B cell (primary cell): ENCODE data around the gene STX8. TPM values are rescaled to one million over a fixed set of nuclear protein-coding genes. Genes with fewer than 3 reads are reported as not detected.

Experiments used
- ATAC-seq: fragments of 200-7000 bp; cut with Tn5 transposase; one replicate; pipeline ENCODE4 v1.10.0; 2021; ENCODE audit warnings: low read depth, mild to moderate bottlenecking, moderate number of reproducible peaks, moderate library complexity
- CTCF ChIA-PET: fragments of 350-600 bp; sonication (Branson Sonifier 250); formaldehyde crosslinking; loops from one replicate; lab custom pipeline; 2021; ENCODE audit warnings: antibody characterized with exemption, inconsistent platforms; lab: Charles Lee
- POLR2A ChIA-PET: fragments of 350-600 bp; sonication (Branson Sonifier 250); formaldehyde crosslinking; loops from one replicate; lab custom pipeline; 2021; ENCODE audit warnings: antibody characterized with exemption; lab: Charles Lee
- DNase-seq: peaks from one replicate; pipeline ENCODE4 v3.0.0; 2013
- H2AFZ ChIP-seq: 2 replicates; pipeline ENCODE4 v1.6.1; 2012; ENCODE audit warnings: mild to moderate bottlenecking, low read depth, low read length; ENCODE audit not compliant: insufficient read depth, poor library complexity, severe bottlenecking
- H3K27ac ChIP-seq, 2 donors: 1 replicate in 1 of 2; 2 replicates in 1 of 2; pipeline ENCODE4 v1.5.1; 2012 to 2013; ENCODE audit warnings: low read length in 2 of 2, mild to moderate bottlenecking in 2 of 2, moderate library complexity in 1 of 2
- H3K27me3 ChIP-seq, 4 experiments: fragments of 200-600 bp in 1 of 4; sonication (generic) in 1 of 4; replicated peaks in 1 of 4; 1 replicate in 2 of 4; 2 replicates in 2 of 4; pipeline versions ENCODE4 v1.6.1 to v1.7.0; 2013 to 2016; ENCODE audit warnings: low read length in 3 of 4, mild to moderate bottlenecking in 2 of 4, mixed read lengths in 1 of 4, moderate library complexity in 1 of 4; ENCODE audit not compliant: insufficient read depth in 4 of 4, control insufficient read depth in 3 of 4; ENCODE audit errors: control extremely low read depth in 1 of 4
- H3K36me3 ChIP-seq, 2 experiments: replicated peaks in 1 of 2; 1 replicate in 1 of 2; 2 replicates in 1 of 2; pipeline versions ENCODE4 v1.6.1 to v1.7.1; 2013; ENCODE audit warnings: low read length in 1 of 2; ENCODE audit not compliant: insufficient read depth in 2 of 2, control insufficient read depth in 1 of 2; ENCODE audit errors: control extremely low read depth in 1 of 2, extremely low read depth in 1 of 2
- H3K4me1 ChIP-seq, 2 donors: fragments of 200-600 bp in 1 of 2; sonication (generic) in 1 of 2; 1 replicate in 1 of 2; 2 replicates in 1 of 2; pipeline versions ENCODE4 v1.5.1 to v1.6.1; 2013 to 2017; ENCODE audit warnings: low read length in 2 of 2; ENCODE audit not compliant: control insufficient read depth in 2 of 2, insufficient read depth in 2 of 2
- H3K4me2 ChIP-seq: replicated peaks from 2 replicates; pipeline ENCODE3; 2012; ENCODE audit warnings: mild to moderate bottlenecking, low read depth, low read length; ENCODE audit not compliant: poor library complexity, severe bottlenecking
- H3K4me3 ChIP-seq, 5 experiments: fragments of 200-600 bp in 1 of 5; sonication (generic) in 1 of 5; 1 replicate in 3 of 5; 2 replicates in 2 of 5; pipeline versions ENCODE4 v1.5.1 to v1.7.0; 2011 to 2016; ENCODE audit warnings: low read length in 4 of 5, mild to moderate bottlenecking in 4 of 5, low read depth in 2 of 5, control low read depth in 1 of 5, moderate library complexity in 1 of 5; ENCODE audit not compliant: insufficient read depth in 1 of 5; ENCODE audit errors: control extremely low read depth in 1 of 5, extremely low read depth in 1 of 5
- H3K79me2 ChIP-seq: fragments of 200-600 bp; sonication (generic); one replicate; pipeline ENCODE4 v1.6.0; 2016; ENCODE audit warnings: low read length; ENCODE audit not compliant: control insufficient read depth, insufficient read depth
- H3K9ac ChIP-seq: fragments of 200-600 bp; sonication (generic); 2 replicates; pipeline ENCODE4 v1.6.1; 2017; ENCODE audit warnings: mild to moderate bottlenecking, low read length, moderate library complexity
- H3K9me3 ChIP-seq, 3 donors: one replicate each; pipeline versions ENCODE4 v1.6.1 to v1.7.1; 2013; ENCODE audit warnings: low read length in 2 of 3; ENCODE audit not compliant: control insufficient read depth in 2 of 3, insufficient read depth in 1 of 3; ENCODE audit errors: control extremely low read depth in 1 of 3
- H4K20me1 ChIP-seq: 2 replicates; pipeline ENCODE4 v1.6.0; 2012; ENCODE audit warnings: mild to moderate bottlenecking, low read length; ENCODE audit not compliant: insufficient read depth, control insufficient read depth, poor library complexity, severe bottlenecking
- H3K27ac Mint-ChIP-seq: one replicate; pipeline ENCODE4 v1.8.0; 2021; ENCODE audit warnings: mixed read lengths
- H3K27me3 Mint-ChIP-seq: one replicate; pipeline ENCODE4 v1.8.0; 2021; ENCODE audit warnings: mixed read lengths
- H3K4me1 Mint-ChIP-seq: one replicate; pipeline ENCODE4 v1.8.0; 2021; ENCODE audit warnings: mixed read lengths
- H3K4me3 Mint-ChIP-seq: one replicate; pipeline ENCODE4 v1.8.0; 2021; ENCODE audit warnings: mixed read lengths
- H3K9me3 Mint-ChIP-seq: one replicate; pipeline ENCODE4 v1.8.0; 2022; ENCODE audit warnings: mixed read lengths; ENCODE audit not compliant: insufficient read depth
- CTCF ChIP-seq: fragments of 200-600 bp; IDR thresholded peaks from one replicate; pipeline ENCODE4 v1.8.0; 2022; ENCODE audit warnings: antibody characterized with exemption, mild to moderate bottlenecking
- EZH2 ChIP-seq: IDR thresholded peaks from 2 replicates; pipeline ENCODE4 v1.6.1; 2012; ENCODE audit warnings: borderline replicate concordance, low read depth, mild to moderate bottlenecking, moderate library complexity, low read length; ENCODE audit not compliant: insufficient read depth, poor library complexity, severe bottlenecking
- WGBS: methylation state at CpG from one replicate; pipeline ENCODE4 v1.1.5; 2013; ENCODE audit warnings: missing lambda C conversion rate; ENCODE audit not compliant: insufficient coverage; 5-methylcytosine and 5-hydroxymethylcytosine counted together
- intact Hi-C: fragments of 100-400 bp; cut with micrococcal nuclease; formaldehyde crosslinking; loops from one replicate; pipeline ENCODE4 v1.10.0; 2022
- polyA plus RNA-seq: library from polyadenylated mRNA; depleted of rRNA; stranded (reverse); fragments of >200 nt; gene quantifications from 2 replicates; pipeline ENCODE4 v1.2.3, GENCODE V29; 2012
- total RNA-seq, 2 donors: library from RNA; stranded (reverse); fragments of 120-200 nt in 1 of 2; gene quantifications; 1 replicate in 1 of 2; 2 replicates in 1 of 2; pipeline versions ENCODE4 v1.2.3 to v1.2.4, GENCODE V29; 2013 to 2022

The STX8 gene
- total and polyA plus RNA-seq, 2 donors (not counting 1 experiment from before 2014, with no cell fraction given): 35.8 to 61.5 TPM

GRCh38 chr17:9343516-9343915, 232.1 kb downstream of the STX8 start:
- intact Hi-C loops: no loop called here
- Mint-ChIP-seq H3K4me3 (no peak overlapping the region), H3K27ac (no peak overlapping the region), H3K4me1 (peaks cover 2% of the 10 kb centered on the region), H3K27me3 (no peaks in the 10 kb centered on the region), H3K9me3 (no peaks in the 10 kb centered on the region)
- TF ChIP-seq CTCF (no peak), EZH2 (no peak)
- WGBS: no CpG with 5 or more reads among the region's 5 CpGs
- H3K9ac ChIP-seq: no peak overlapping the region
- H3K4me2 ChIP-seq: no peak overlapping the region
- no peak for DNase-seq
- no peak for ATAC-seq
- H2AFZ ChIP-seq: no peak overlapping the region
- no peaks in the 10 kb centered on the region for H3K79me2 ChIP-seq
- ChIA-PET CTCF (no interaction called here), POLR2A (no interaction called here)
- no peaks in the 10 kb centered on the region for H4K20me1 ChIP-seq
- H3K4me3 ChIP-seq: no peak overlapping the region
- H3K27me3 ChIP-seq: no peaks in the 10 kb centered on the region
- H3K36me3 ChIP-seq: no peaks in the 10 kb centered on the region
- no peaks in the 10 kb centered on the region for H3K4me1 ChIP-seq
- H3K9me3 ChIP-seq: no peaks in the 10 kb centered on the region
- H3K27ac ChIP-seq: no peak overlapping the region

DNA sequence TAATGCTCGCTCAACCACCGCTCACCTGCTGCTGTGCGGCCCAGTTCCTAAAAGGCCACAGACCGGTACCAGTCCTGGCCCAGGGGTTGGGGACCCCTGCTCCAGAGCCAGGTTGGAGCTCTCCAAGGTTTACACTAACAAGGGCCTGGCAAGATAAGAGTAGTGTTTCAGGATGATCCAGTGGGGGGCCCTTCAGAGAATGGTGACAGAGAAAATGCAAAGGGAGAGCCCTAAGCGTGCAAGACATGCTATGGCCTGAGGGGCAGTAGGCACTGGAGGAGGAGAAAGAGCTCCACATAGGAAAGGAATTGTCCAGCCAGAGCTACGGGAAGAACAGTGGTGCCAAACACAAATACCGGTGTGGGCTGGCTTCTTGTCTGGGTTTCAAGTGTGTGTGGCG, 233.4 kb downstream of the STX8 start:
- no peak overlapping the region for H3K4me3 Mint-ChIP-seq
- no peak for TF ChIP-seq EZH2
- no peak for TF ChIP-seq CTCF

More for the DNA sequence above, 233.4 kb downstream of the STX8 start:
- no peak overlapping the region for H3K4me3 ChIP-seq
- ATAC-seq (no peak), DNase-seq (no peak)
- no peak overlapping the region for H3K27ac Mint-ChIP-seq
- no peaks in the 10 kb centered on the region for H3K9me3 Mint-ChIP-seq
- no peaks in the 10 kb centered on the region for H3K36me3 ChIP-seq
- no peak overlapping the region for H2AFZ ChIP-seq
- H3K27me3 Mint-ChIP-seq: no peaks in the 10 kb centered on the region
- intact Hi-C loops: no loop called here
- ChIA-PET CTCF (interaction anchor here (0.6 kb wide), 1 partner anchor 130 kb away, joined by 3 read pairs; no protein-coding TSS in a partner anchor), POLR2A (no interaction called here)
- H3K79me2 ChIP-seq: no peaks in the 10 kb centered on the region
- peaks cover 0 to 3% (median 0%) of the 10 kb centered on the region in 3 donors for H3K9me3 ChIP-seq
- no peaks in the 10 kb centered on the region for H3K27me3 ChIP-seq
- no peaks in the 10 kb centered on the region for H3K4me1 ChIP-seq
- H4K20me1 ChIP-seq: no peaks in the 10 kb centered on the region
- peaks cover 2% of the 10 kb centered on the region for H3K4me1 Mint-ChIP-seq
- H3K9ac ChIP-seq: no peak overlapping the region
- H3K27ac ChIP-seq: no peak overlapping the region
- WGBS: 98% methylated on average over 8 of the region's 8 CpGs
- no peak overlapping the region for H3K4me2 ChIP-seq
